ENCODE measurements around the gene DDX28.
"Not testable (repeated sequence)": the region's sequence is repeated elsewhere in the genome, so short reads cannot be mapped to it uniquely, and the experiment has no call there.

The DDX28 gene

DNA sequence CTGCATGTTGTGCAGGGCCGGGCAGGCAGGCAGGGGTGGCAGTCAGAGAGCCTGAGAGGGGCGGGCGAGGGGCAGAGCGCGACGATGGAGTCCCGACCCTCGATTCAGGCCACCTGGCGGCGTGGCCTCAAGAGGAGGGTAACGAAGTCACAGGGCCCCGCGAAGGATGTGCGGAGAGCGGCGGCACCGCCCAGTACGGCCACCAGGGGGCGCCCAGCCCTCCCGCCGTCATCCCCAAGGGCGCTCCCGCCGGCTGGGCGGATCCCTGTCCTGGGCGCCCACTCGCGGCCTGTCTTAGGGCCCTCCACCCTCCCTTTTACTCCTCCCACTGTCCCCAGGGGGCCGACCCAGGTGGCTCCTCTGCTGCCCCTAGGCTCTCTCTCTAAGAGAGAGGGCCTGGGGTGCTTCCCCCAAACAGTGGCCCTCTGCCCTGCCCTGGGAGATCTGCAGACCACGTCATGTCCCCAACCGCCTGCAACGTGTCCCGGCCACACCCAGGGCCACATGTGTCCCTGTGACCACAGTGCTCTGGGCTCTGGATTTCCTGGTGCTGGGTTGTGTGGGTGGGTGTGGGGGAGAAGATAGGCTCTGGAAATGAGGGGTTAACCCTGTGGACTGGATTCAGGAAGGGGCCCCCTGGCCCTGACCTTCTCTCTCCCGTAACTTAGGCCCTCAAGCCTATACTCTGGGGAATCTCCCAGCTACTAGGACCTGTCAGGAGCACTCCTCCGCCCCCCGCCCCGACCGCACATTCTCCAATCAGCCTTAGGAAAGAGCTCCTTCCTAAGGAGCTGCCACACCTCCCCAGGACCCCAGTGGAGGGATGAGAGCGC, 29.6 kb downstream of the DDX28 start:
- DNase-seq = peak; percentile 81

DNA sequence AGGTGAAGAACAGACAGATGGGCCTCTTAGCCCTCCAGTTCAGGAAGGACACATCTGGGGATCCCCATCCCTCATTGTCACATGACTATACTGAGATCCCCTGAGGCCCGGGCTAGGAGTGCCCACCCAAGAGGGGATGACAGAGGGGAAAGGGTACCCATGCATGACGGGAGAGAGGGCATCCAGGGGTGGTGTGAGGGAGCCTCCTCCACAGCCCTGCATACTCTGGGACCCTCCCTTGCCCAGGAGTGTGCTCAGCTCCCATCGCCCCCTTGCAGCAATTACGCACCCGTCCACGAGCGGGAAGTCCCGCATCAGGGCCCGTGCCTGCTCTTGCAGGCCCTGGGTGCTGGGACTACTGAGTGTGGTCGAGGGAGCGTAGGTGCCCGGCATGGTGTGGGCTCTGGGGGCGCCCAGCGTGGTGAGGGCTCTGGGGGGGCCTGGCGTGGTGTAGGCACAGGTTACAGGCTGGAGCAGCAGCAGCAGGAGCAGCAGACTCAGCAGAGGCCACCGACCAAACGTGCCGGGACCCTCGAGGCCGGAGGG, 30.3 kb downstream of the DDX28 start:
- no peak for DNase-seq

DNA sequence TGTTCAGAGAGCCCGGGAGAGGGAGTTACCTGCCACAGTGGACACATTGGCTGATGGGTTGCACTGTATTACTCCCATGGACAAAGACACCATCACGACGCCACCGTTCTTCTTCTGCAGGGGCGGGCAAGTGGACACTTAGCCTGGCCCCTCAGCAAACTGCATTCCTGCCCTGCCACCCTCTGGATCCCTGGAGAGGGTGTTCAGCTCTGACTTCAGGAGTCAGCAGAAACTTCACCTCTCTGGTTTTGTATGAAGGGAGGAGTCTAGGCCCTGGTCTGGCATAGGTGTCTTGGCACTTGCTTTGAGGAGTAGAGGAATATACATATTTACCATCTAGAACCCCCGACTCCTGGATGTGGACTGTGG, 33.0 kb downstream of the DDX28 start:
- no peak for DNase-seq

- DNase-seq = no peak
Observed at GRCh38 chr16:67989322-67990017, 33.6 kb downstream of the DDX28 start.

DNA sequence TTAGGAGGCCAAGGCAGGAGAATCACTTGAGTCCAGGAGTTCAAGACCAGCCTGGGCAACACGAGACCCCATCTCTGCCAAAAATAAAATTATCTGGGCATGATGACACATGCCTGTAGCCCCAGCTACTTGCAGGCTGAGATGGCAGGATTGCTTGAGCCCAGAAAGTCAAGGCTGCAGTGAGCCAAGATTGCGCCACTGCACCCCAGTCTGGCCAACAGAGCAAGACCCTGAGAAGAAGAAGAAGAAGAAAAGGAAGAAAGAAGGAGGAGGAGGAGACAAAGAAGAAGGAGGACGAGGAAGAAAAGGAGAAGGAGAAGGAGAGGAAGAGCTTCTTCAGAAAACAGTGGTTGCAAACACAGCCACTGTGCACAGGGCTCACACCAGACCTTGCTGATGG, 34.4 kb downstream of the DDX28 start:
- DNase-seq = peak; percentile 16

- no peak for DNase-seq
Observed at GRCh38 chr16:67987460-67988160, 35.4 kb downstream of the DDX28 start.

DNA sequence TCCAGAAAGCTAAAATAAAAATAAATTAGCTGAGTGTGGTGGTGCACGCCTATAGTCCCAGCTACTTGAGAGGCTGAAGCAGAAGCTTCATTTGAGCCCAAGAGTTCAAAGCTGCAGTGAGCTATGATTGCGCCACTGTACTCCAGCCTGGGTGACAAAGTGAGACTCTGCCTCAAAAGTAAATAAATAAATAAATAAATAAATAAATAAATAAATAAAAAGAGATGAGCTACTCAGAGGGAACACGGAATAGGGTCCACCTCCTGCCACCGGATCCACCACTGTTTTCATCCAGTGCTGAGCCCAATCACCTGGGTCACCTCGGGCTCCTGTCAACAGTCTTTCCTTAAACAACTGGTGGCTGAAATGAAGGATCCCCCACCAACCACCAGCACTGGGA, 36.1 kb downstream of the DDX28 start:
- no peak for DNase-seq

DNA sequence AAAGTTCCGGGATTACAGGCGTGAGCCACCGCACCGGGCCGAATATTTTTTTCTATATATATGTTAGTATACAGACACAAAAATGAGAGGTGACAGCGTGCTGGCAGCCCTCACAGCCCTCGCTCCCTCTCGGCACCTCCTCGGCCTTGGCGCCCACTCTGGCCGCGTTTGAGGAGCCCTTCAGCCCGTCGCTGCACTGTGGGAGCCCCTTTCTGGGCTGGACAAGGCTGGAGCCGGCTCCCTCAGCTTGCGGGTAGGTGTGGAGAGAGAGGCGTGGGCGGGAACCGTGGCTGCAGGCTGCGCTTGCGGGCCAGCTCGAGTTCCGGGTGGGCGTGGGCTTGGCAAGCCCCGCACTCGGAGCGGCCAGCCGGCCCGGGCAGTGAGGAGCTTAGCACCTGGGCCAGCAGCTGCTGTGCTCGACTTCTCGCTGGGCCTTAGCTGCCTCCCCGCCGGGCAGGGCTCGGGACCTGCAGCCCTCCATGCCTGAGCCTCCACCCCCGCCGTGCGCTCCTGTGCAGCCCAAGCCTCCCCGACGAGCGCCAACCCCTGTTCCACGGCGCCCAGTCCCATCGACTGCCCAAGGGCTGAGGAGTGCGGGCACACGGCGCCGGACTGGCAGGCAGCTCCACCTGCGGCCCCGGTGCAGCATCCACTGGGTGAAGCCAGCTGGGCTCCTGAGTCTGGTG, 40.9 kb downstream of the DDX28 start:
- no peak for DNase-seq

DNA sequence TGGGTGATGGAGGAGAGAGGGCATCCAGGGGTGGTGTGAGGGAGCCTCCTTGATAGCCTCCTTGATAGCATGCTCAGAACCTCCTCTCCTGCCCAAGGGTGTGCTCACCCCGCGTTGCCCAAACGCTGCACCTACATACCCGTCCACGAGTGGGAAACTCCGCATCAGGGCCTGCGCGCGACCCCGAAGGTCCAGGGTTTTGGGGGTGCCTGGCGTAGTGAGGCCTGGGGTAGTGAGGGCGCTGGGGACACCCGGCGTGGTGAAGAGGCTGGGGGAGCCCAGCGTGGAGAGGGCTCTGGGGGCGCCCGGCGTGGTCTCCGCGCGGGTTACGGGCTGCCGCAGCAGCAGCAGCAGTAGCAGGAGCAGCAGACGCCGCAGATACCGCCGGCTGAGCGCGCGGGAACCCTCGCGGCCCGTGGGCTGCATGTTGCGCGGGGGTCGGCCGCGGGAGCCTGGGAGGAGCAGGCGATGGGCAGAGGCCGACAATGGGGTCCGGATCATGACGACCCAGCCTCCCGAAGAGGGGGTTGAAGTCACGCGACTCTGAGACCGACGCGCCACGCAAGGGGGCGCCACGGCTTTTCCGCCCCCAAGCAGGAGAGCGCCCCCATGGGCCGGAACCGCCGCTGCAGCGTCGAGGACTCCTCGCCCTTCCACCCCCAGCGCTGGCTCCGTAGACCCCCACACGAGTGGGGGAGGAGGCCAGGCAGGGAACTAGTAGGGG, 42.9 kb downstream of the DDX28 start, which contains the start of gene DPEP3:
DPEP3 (minus strand) TSS at position 545 of the 724 bp plus-strand sequence; CDS start at position 426, 119 bp downstream.
- DNase-seq = no peak

- no peak for DNase-seq
Observed at GRCh38 chr16:67977469-67978227, 45.4 kb downstream of the DDX28 start.

GRCh38 chr16:67977005-67977404, 46.0 kb downstream of the DDX28 start:
- DNase-seq = no peak

GRCh38 chr16:67976205-67976604, 46.8 kb downstream of the DDX28 start:
- no peak for DNase-seq

- DNase-seq = no peak
Observed at GRCh38 chr16:67975321-67976105, 47.5 kb downstream of the DDX28 start.

DNA sequence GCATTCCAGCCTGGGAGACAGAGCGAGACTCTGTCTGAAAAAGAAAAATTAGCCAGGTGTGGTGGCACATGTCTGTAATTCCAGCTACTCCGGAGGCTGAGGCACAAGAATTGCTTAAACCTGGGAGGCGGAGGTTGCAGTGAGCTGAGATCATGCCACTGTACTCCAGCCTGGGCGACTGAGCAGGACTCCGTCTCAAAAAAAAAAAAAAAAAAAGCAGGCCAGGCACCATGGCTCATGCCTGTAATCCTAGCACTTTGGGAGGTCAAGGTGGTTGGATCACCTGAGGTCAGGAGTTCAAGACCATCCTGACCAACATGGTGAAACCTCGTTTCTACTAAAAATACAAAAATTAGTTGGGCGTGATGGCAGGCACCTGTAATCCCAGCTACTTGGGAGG, 50.7 kb downstream of the DDX28 start:
- DNase-seq = not testable (repeated sequence)

GRCh38 chr16:67971111-67971510, 51.9 kb downstream of the DDX28 start:
- no peak for DNase-seq
